OCI-LY1 (cell line): ENCODE measurements around the gene FAM114A1.

ENCODE experiments used
- EZH2 ChIP-seq: fragments of 200-600 bp; sonication (generic), shearing (Covaris generic); IDR thresholded peaks from 2 replicates; pipeline ENCODE4 v1.8.0; 2017; ENCODE audit warnings: borderline replicate concordance, mixed run types, mild to moderate bottlenecking, antibody characterized with exemption, low read length, moderate library complexity, mixed read lengths
- TF ChIP-seq, protein P1 (sequence below): fragments of 200-600 bp; sonication (generic), shearing (Covaris generic); IDR thresholded peaks from 2 replicates; pipeline ENCODE4 v1.5.1; 2017; ENCODE audit warnings: mild to moderate bottlenecking, antibody characterized with exemption, low read length, moderate library complexity, mixed read lengths

DNA sequence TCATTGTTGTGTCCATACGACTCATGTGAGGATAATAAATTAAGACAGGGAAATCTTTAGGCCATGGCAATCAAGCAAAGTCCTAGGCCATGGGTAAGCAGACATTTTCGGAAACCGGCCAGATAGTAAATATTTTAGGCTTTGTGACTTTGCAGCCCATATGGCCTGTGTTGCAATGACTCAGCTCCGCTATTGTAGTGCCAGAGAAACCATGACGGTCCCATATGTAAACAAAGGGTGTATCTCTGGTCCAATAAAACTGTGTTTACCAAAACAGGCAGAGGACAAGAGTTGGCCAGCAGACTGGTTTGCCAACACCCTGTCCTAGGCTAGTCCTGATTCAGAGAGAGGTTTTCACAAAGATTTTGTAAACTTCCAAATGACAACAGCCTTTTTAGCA, 5.0 kb downstream of the FAM114A1 start:
- no peak for TF ChIP-seq EZH2
- TF ChIP-seq, protein P1, sequence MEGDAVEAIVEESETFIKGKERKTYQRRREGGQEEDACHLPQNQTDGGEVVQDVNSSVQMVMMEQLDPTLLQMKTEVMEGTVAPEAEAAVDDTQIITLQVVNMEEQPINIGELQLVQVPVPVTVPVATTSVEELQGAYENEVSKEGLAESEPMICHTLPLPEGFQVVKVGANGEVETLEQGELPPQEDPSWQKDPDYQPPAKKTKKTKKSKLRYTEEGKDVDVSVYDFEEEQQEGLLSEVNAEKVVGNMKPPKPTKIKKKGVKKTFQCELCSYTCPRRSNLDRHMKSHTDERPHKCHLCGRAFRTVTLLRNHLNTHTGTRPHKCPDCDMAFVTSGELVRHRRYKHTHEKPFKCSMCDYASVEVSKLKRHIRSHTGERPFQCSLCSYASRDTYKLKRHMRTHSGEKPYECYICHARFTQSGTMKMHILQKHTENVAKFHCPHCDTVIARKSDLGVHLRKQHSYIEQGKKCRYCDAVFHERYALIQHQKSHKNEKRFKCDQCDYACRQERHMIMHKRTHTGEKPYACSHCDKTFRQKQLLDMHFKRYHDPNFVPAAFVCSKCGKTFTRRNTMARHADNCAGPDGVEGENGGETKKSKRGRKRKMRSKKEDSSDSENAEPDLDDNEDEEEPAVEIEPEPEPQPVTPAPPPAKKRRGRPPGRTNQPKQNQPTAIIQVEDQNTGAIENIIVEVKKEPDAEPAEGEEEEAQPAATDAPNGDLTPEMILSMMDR, result no peak
